Naive thymus-derived CD8-positive, alpha-beta T cell (primary cell): ENCODE data around the gene HSD17B2. TPM values are rescaled to one million over a fixed set of nuclear protein-coding genes. Genes with fewer than 3 reads are reported as not detected.

ENCODE experiments used
- ATAC-seq, 2 donors: fragments of 150-1000 bp; cut with Tn5 transposase in 1 of 2; sonication (Bioruptor Pico), chemical (Tn5 transposase) in 1 of 2; 1 replicate in 1 of 2; 2 replicates in 1 of 2; pipeline ENCODE4 v1.10.0; 2021; ENCODE audit warnings: mild to moderate bottlenecking in 2 of 2, moderate library complexity in 2 of 2
- POLR2A ChIA-PET: fragments of 350-600 bp; sonication (Branson Sonifier 250); formaldehyde crosslinking; loops from one replicate; lab custom pipeline; 2021; ENCODE audit warnings: antibody characterized with exemption; lab: Charles Lee
- DNase-seq, 10 donors: peaks; one replicate each; pipeline versions ENCODE4 v3.0.0 to v3.0.0-alpha.2; 2020 to 2022
- H3K27ac Mint-ChIP-seq, 10 donors: one replicate each; pipeline ENCODE4 v1.8.0; 2020 to 2022; ENCODE audit warnings: mild to moderate bottlenecking in 10 of 10, mixed read lengths in 10 of 10, moderate library complexity in 4 of 10, inconsistent platforms in 1 of 10
- H3K27me3 Mint-ChIP-seq, 5 donors: one replicate each; pipeline ENCODE4 v1.8.0; 2021 to 2022; ENCODE audit warnings: mixed read lengths in 5 of 5
- H3K36me3 Mint-ChIP-seq, 3 donors: one replicate each; pipeline ENCODE4 v1.8.0; 2020 to 2022; ENCODE audit warnings: mixed read lengths in 3 of 3, mild to moderate bottlenecking in 2 of 3, inconsistent platforms in 1 of 3
- H3K4me1 Mint-ChIP-seq, 4 donors: one replicate each; pipeline ENCODE4 v1.8.0; 2021 to 2022; ENCODE audit warnings: mixed read lengths in 4 of 4
- H3K4me3 Mint-ChIP-seq, 10 donors: one replicate each; pipeline ENCODE4 v1.8.0; 2020 to 2022; ENCODE audit warnings: mild to moderate bottlenecking in 10 of 10, mixed read lengths in 10 of 10, moderate library complexity in 6 of 10, inconsistent platforms in 1 of 10
- H3K9me3 Mint-ChIP-seq, 9 donors: one replicate each; pipeline ENCODE4 v1.8.0; 2020 to 2022; ENCODE audit warnings: mixed read lengths in 9 of 9, mild to moderate bottlenecking in 3 of 9, inconsistent platforms in 1 of 9, moderate library complexity in 1 of 9
- polyA plus RNA-seq, 3 donors: library from polyadenylated mRNA; unstranded; fragments of 300-500 nt; fragmentation: Illumina TruSeq; gene quantifications; one replicate each; pipeline ENCODE4 v1.2.3, GENCODE V29; 2021
- total RNA-seq, 8 experiments: library from RNA in 2 of 8; stranded (reverse) in 2 of 8; gene quantifications; one replicate each; pipeline ENCODE4 v1.2.3 and lab custom pipeline; 2021 to 2026

The HSD17B2 gene
- total and polyA plus RNA-seq, 5 experiments from 2014 or later = 0.16 TPM; not detected in 4

DNA sequence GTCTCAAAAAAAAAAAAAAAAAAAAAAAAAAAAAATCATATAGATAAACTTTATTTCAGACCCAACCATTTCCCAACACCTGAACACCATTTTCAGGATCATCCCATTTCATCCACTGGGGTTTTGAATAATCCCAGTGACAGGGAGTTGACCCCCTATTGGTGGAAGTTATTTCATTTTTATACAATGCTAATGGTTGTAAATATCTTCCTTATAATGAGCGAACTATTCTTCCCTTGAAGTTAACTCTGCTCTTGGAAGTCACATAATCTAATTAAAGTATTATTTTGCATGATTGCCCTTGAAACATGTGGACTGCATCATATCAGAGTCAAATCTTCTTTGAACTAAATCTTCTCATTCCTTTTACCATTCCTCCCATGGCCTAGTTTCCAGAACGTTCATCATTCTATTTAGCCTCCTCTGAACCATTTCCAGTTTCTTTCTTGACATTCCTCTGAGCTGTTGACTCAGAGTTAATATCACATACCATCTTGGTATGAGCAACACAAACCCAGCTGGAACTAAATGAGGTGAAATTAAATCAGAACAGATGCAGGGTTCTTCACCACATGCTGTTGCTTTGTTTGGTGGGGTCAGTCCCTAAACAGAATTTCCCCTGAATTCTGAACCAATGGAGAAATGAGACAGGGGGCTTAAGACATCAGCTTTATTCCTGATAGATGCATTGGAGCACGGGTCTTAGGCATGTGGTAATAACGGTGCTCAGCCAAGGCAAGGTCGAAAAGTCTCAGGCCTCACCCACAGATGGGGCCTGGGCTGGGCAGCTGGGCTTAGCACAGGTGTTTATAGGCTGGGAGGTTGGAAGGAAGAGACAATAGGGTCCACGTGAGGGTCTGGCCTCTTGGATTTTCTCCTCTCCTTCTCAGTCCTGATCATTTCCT is 8.9 kb downstream of the HSD17B2 start:
- H3K4me3 Mint-ChIP-seq = no peak overlapping the region
- POLR2A ChIA-PET = no interaction called here
- no peak for DNase-seq
- H3K9me3 Mint-ChIP-seq = no peaks in the 10 kb centered on the region
- H3K27ac Mint-ChIP-seq = no peak overlapping the region
- no peak for ATAC-seq
- H3K36me3 Mint-ChIP-seq = no peaks in the 10 kb centered on the region
- peaks cover 3 to 36% (median 19%) of the 10 kb centered on the region in 5 donors for H3K27me3 Mint-ChIP-seq
- peaks cover 0 to 2% (median 0%) of the 10 kb centered on the region in 4 donors for H3K4me1 Mint-ChIP-seq

DNA sequence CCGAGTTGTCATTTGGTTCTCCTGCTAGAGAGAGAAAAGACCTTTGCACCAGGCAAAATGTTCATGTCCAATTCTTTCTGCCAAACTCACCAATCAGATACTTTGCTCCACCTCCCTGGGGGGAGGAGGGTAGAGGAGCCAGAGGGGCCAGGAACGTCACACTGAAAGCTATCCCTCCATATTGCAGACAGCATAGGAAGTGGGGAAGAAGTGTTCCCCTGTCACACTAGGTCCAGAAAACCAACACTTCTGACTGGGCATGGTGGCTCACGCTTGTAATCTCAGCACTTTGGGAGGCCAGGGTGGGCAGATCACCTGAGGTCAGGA is 9.5 kb downstream of the HSD17B2 start:
- Mint-ChIP-seq H3K4me1 (peaks cover 0 to 2% (median 0%) of the 10 kb centered on the region in 4 donors), H3K27ac (no peak overlapping the region), H3K4me3 (no peak overlapping the region), H3K27me3 (peaks cover 0 to 31% (median 16%) of the 10 kb centered on the region in 5 donors), H3K9me3 (no peaks in the 10 kb centered on the region), H3K36me3 (no peaks in the 10 kb centered on the region)
- POLR2A ChIA-PET = no interaction called here
- DNase-seq = no peak
- ATAC-seq = no peak

DNA sequence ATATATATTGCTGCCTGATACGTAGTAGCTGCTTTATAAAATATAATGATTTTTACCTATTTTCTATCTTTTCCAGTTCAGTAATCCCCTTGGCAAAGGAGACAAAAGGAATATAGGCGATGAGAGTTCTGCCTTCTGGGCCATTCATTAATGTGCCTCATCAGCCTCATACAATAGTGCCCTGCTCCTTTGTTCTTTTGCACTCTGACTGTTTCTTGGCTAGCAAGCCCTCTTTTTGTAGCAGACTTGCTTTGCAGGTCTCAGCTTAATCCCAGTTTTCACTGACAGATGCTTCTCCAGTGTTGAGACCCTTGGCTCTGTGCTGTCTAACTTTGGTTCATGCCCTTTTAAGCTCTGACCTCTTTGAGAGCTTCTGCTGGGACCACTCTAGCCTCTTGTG is 10.4 kb downstream of the HSD17B2 start:
- Mint-ChIP-seq H3K9me3 (no peaks in the 10 kb centered on the region), H3K4me3 (no peak overlapping the region), H3K27me3 (peaks cover 0 to 32% (median 17%) of the 10 kb centered on the region in 5 donors), H3K4me1 (peaks cover 0 to 2% (median 0%) of the 10 kb centered on the region in 4 donors), H3K36me3 (no peaks in the 10 kb centered on the region), H3K27ac (no peak overlapping the region)
- DNase-seq (no peak), ATAC-seq (no peak)
- POLR2A ChIA-PET = no interaction called here

DNA sequence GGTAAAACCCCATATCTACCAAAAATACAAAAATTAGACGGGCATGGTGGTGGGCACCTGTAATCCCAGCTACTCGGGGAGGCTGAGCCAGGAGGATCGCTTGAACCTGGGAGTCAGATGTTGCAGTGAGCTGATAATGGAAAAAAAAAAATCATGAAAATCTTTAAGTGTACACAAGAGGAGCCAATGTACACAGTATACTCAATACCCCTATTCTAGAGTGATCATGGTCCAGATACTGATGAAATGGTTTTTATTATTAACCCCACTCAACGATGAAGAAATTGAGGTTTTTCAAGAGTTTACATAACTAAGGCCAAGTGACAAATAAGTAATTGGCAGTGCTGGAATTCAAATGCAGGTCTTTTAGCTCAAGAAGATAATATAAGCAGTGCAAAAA is 11.5 kb downstream of the HSD17B2 start:
- no peaks in the 10 kb centered on the region for H3K9me3 Mint-ChIP-seq
- POLR2A ChIA-PET = no interaction called here
- H3K4me3 Mint-ChIP-seq = no peak overlapping the region
- no peak for DNase-seq
- H3K4me1 Mint-ChIP-seq = no peaks in the 10 kb centered on the region
- H3K36me3 Mint-ChIP-seq = no peaks in the 10 kb centered on the region
- no peak for ATAC-seq
- H3K27me3 Mint-ChIP-seq = peaks cover 0 to 30% (median 23%) of the 10 kb centered on the region in 5 donors
- H3K27ac Mint-ChIP-seq = no peak overlapping the region

DNA sequence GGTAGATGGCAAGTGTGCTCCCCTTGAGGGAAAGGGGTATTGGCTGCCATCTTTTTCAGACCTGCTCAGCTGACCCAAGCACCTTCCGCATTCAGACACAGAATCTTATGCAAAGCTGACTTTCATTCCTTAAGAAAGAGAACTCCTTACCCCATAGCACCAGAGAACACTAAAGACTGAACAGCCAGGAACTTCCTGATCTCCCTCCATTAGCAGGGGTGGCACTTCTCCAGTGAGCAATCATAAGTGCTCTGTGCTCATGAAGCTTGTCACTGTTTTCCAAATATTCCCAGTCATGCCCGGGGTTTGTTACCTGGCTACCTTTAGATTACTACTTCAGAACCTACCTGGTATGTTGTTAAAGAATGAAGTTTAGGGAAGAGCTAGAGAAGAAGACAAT is 11.9 kb downstream of the HSD17B2 start:
- H3K4me1 Mint-ChIP-seq = no peaks in the 10 kb centered on the region
- POLR2A ChIA-PET = no interaction called here
- H3K27ac Mint-ChIP-seq = no peak overlapping the region
- no peaks in the 10 kb centered on the region for H3K36me3 Mint-ChIP-seq
- H3K27me3 Mint-ChIP-seq = peaks cover 0 to 28% (median 22%) of the 10 kb centered on the region in 5 donors
- no peaks in the 10 kb centered on the region for H3K9me3 Mint-ChIP-seq
- ATAC-seq = no peak
- H3K4me3 Mint-ChIP-seq = no peak overlapping the region
- DNase-seq = no peak

DNA sequence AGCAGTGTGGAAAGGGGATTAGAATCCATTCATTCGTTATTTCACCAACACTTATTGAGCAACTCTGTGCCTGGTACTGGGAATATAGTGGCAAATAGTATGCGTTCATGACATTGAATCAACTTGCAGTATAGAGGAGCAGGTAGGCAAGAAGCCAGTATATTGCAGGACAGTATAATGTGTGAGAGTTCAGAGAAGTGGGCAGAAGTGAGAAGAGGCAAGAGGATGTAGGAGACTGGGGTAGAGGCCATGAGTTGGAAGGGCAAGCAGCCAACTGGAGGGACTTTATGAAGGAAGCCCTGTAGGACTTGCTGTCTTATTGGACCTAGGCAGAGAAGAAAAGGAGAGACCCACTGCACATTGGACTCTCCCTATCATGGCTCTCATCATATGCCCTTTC is 12.3 kb downstream of the HSD17B2 start:
- peaks cover 0 to 28% (median 19%) of the 10 kb centered on the region in 5 donors for H3K27me3 Mint-ChIP-seq
- no peak overlapping the region for H3K4me3 Mint-ChIP-seq
- H3K4me1 Mint-ChIP-seq = no peaks in the 10 kb centered on the region
- H3K36me3 Mint-ChIP-seq = no peaks in the 10 kb centered on the region
- no peak for DNase-seq
- POLR2A ChIA-PET = no interaction called here
- H3K27ac Mint-ChIP-seq = no peak overlapping the region
- no peaks in the 10 kb centered on the region for H3K9me3 Mint-ChIP-seq
- ATAC-seq = no peak

DNA sequence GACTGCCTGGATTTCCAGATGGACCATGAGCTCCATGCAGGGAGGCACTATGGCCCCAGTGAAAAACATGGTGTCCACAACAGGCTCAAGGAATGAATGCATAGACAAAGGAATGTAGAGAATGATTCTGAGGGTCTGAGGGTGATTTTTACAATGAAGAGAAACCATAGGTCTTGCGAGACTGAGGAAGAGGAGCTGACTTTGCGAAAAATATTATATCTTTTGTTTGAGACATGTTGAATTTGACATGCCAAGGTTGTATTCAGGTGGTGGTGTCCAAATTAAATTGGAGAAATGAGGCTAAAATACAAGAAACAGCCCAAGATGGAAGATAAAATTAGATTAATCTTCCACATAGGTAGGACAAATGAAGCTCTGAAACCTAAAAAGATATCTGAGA is 12.7 kb downstream of the HSD17B2 start:
- Mint-ChIP-seq H3K27me3 (peaks cover 0 to 28% (median 19%) of the 10 kb centered on the region in 5 donors), H3K4me1 (no peaks in the 10 kb centered on the region), H3K36me3 (no peaks in the 10 kb centered on the region), H3K27ac (no peak overlapping the region), H3K9me3 (no peaks in the 10 kb centered on the region), H3K4me3 (no peak overlapping the region)
- no peak for ATAC-seq
- POLR2A ChIA-PET = no interaction called here
- no peak for DNase-seq

DNA sequence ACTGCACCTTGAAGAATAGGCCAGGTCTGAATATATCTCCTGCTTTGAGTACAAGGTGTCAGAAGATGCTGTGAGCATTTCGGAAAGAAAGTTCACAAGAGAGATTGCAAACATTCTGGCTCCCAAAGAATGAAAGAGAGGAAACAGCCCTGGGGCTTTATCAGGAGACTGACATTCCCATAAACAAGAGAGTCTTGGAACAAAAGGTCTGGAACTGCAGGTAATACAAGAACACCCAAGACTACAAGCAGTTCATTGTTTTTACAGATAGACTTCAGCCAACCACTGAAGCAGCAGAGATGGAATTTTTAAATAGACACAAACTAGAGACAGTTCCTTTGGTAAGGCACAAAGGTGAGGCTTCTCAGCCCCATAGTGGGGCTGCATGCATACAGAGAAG is 14.4 kb downstream of the HSD17B2 start:
- POLR2A ChIA-PET = no interaction called here
- Mint-ChIP-seq H3K27me3 (peaks cover 1 to 24% (median 19%) of the 10 kb centered on the region in 5 donors), H3K9me3 (no peaks in the 10 kb centered on the region), H3K4me1 (no peaks in the 10 kb centered on the region), H3K27ac (no peak overlapping the region), H3K4me3 (no peak overlapping the region), H3K36me3 (no peaks in the 10 kb centered on the region)
- DNase-seq (no peak), ATAC-seq (no peak)

DNA sequence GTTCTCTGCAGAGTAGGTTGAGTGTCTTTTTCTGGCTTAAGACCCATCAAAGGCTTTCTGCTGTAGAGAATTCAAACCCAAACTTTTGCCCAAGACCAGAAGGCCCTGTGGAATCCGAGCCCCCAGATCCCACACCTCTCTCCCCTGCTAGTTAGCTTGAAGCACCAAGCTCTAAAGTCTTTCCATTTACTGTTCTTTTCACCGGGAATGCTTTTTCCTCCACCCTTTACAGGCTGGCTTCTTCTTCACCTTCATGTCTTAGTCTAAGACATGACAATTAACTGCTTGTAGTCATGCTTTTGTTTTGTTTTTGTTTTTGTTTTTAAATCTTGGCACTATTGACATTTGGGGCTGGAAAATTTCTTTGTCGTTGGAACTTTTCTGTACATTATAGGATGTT is 15.5 kb downstream of the HSD17B2 start:
- no peaks in the 10 kb centered on the region for H3K4me1 Mint-ChIP-seq

DNA sequence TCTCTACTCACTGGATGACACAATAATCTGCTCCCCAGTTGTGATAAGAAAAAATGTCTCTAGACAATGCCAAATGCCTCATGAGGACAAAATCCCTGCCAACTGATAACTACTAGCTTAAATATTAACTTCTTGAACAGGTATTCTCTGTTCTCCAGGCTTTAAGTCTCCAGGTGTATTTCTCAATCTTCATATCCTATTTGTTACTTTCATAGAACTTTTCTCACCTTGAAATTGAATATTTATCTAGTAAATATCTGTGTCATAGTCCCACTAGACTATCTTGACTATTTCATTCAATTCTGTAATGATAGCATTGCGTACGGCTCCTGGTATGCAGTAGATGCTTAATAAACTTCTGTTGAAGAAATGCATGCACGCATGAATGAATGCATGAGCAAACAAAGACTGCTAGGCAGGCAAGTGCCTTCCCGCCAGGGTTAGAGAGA is 15.9 kb downstream of the HSD17B2 start:
- H3K9me3 Mint-ChIP-seq = no peaks in the 10 kb centered on the region
- peaks cover 1 to 30% (median 16%) of the 10 kb centered on the region in 5 donors for H3K27me3 Mint-ChIP-seq
- no peaks in the 10 kb centered on the region for H3K36me3 Mint-ChIP-seq
- no peak overlapping the region for H3K4me3 Mint-ChIP-seq
- POLR2A ChIA-PET = no interaction called here
- no peak overlapping the region for H3K27ac Mint-ChIP-seq
- no peak for DNase-seq
- no peaks in the 10 kb centered on the region for H3K4me1 Mint-ChIP-seq
- ATAC-seq = no peak

More for the DNA sequence above, 15.5 kb downstream of the HSD17B2 start:
- no peak overlapping the region for H3K27ac Mint-ChIP-seq
- H3K27me3 Mint-ChIP-seq = peaks cover 1 to 28% (median 19%) of the 10 kb centered on the region in 5 donors
- DNase-seq = no peak
- no peaks in the 10 kb centered on the region for H3K9me3 Mint-ChIP-seq
- H3K36me3 Mint-ChIP-seq = no peaks in the 10 kb centered on the region
- no peak overlapping the region for H3K4me3 Mint-ChIP-seq
- POLR2A ChIA-PET = no interaction called here
- ATAC-seq = no peak

DNA sequence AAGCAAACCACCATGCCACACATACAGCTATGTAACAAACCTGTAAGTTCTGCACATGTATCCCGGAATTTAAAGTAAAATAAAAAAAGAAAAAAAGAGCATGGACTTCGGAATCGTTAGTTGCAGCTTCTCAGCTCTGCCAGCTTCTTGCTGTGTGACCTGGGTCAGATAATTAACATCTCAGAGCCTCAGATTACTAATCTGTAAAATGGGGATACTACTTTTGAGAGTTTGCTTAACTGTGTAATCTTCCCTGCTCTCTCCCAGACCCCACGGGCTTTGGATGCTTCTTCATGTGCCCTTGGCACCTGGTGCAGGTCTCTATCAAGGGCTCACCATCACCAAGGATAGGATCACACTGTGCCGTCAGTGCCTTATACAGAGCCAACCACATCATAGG is 16.6 kb downstream of the HSD17B2 start:
- H3K4me3 Mint-ChIP-seq = no peak overlapping the region
- POLR2A ChIA-PET = no interaction called here
- no peak overlapping the region for H3K27ac Mint-ChIP-seq
- H3K4me1 Mint-ChIP-seq = no peaks in the 10 kb centered on the region
- no peak for ATAC-seq
- no peaks in the 10 kb centered on the region for H3K36me3 Mint-ChIP-seq
- no peak for DNase-seq
- H3K9me3 Mint-ChIP-seq = no peaks in the 10 kb centered on the region
- H3K27me3 Mint-ChIP-seq = peaks cover 1 to 30% (median 13%) of the 10 kb centered on the region in 5 donors

DNA sequence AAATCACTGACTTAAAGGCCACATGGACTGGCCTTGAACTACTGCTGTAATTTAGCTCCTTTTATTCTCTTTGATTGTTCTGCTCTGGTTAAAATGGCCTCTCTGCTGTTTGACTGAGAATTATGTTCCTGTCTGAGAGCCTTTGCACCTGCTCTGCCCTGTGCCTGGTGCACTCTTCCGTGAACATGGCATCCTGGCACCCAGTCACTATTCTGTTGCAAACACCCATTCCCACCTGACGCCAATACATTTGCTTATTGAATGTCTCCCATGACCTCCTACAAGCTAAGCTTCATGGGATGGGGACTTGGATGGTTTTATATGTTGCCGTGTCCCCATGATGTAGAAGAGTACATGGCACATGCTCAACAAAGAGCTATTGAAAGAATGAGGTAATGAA is 20.1 kb downstream of the HSD17B2 start:
- Mint-ChIP-seq H3K4me3 (no peak overlapping the region), H3K27ac (no peak overlapping the region), H3K36me3 (no peaks in the 10 kb centered on the region)

DNA sequence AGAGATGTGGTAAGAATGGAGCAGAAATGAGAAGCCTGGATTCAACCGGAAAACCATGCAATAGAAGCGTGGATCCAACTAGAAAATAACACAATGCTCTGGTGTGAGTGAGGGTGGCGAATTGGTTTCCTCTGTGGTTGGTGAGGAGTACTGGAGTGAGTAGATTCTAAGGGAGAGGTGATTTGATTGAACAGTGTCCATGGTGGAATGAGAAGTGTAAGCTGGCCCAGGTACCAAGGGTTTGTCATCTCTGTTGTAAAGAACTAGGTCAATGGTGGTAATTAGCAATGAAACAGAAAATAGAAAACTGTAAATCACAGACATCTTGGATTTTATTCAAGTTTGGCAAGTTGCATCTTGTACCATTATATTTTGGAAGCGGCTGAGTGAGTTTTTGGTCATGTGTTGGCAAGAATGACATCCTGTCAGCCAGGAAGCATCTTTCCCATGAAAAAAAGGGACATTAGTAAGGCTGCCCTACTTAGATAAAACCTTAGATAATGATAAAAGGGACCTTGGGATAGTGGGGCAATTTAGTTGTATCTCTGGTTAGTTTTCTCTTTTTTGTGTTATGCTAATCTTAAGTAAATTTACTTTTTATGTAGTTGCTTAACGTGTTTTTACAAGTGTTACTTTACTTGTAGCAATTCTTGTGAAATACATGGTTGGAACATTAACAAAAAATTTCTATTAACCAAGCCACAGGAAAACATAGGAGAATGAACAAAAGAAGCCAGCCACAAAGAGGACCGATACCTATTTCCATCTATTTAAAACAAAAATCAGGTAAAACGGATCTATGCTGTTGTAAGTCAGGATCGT is 20.9 kb downstream of the HSD17B2 start:
- no peaks in the 10 kb centered on the region for H3K4me1 Mint-ChIP-seq
- H3K9me3 Mint-ChIP-seq = no peaks in the 10 kb centered on the region
- no peak for DNase-seq
- H3K27ac Mint-ChIP-seq = no peak overlapping the region
- peaks cover 7 to 21% (median 11%) of the 10 kb centered on the region in 5 donors for H3K27me3 Mint-ChIP-seq
- POLR2A ChIA-PET = no interaction called here
- H3K4me3 Mint-ChIP-seq = no peak overlapping the region
- ATAC-seq = no peak
- H3K36me3 Mint-ChIP-seq = peaks cover 0 to 4% (median 0%) of the 10 kb centered on the region in 3 donors

More for the DNA sequence above, 20.1 kb downstream of the HSD17B2 start:
- DNase-seq = no peak
- no peak for ATAC-seq
- H3K4me1 Mint-ChIP-seq = no peaks in the 10 kb centered on the region
- H3K9me3 Mint-ChIP-seq = no peaks in the 10 kb centered on the region
- POLR2A ChIA-PET = no interaction called here
- peaks cover 1 to 19% (median 4%) of the 10 kb centered on the region in 5 donors for H3K27me3 Mint-ChIP-seq
